ENCODE data around the gene PIK3AP1. TPM values are rescaled to one million over a fixed set of nuclear protein-coding genes. Genes with fewer than 3 reads are reported as not detected.

PIK3AP1 gene
- total RNA-seq, 1 experiment from 2014 or later, result 1.7 TPM

DNA sequence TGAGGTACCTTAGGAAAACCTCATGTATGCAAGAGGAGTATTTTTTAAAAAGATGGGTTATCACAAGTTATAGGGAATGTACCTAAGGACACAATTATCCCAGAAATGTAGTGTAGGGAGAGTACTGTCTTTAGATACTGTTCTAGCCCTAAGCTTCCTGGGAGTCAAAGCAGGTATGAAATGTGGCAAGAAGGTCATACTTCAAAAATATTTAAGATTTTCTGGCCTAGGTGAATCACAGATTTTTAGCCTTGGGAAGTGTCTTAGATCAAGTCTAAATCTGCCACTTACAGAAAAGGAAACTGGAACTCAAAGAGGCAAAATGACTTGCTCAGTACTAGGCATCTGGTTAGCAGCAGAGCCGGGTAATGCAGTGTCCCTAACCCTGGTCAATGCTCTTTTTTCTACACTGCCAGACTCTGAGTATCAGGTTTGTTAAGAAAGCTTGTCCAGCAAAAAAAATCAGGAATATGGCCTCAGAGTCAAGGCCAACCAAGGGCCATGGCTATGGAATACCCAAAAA lies 13.9 kb downstream of the PIK3AP1 start:
- Histone ChIP-seq H4K20me1 (ENCODE audit: control insufficient read depth, insufficient read depth, insufficient read length) (no peaks in the 10 kb centered on the region), H3K14ac (ENCODE audit: insufficient read depth, low read length) (no peak overlapping the region), H3K79me2 (ENCODE audit: insufficient read depth, low read length) (no peaks in the 10 kb centered on the region), H3K4me2 (ENCODE audit: insufficient read depth, insufficient read length, low read length) (no peak overlapping the region), H3K18ac (ENCODE audit: insufficient read length, low read depth, low read length) (no peak overlapping the region), H2AFZ (ENCODE audit: low read length) (no peak overlapping the region), H3K79me1 (ENCODE audit: insufficient read depth, low read depth, low read length, poor library complexity, severe bottlenecking) (no peaks in the 10 kb centered on the region), H3K9me3 (ENCODE audit: control insufficient read depth, low read depth, low read length) (no peaks in the 10 kb centered on the region), H4K8ac (replicated peaks; ENCODE audit: insufficient read length, low read depth, low read length) (no peak overlapping the region), H3K9ac (ENCODE audit: extremely low read depth, insufficient read length, low read length) (no peak overlapping the region), H2BK120ac (ENCODE audit: low read depth, low read length, poor library complexity, severe bottlenecking) (no peak overlapping the region), H3K4me1 (ENCODE audit: insufficient read depth, low read length) (no peaks in the 10 kb centered on the region), H2BK20ac (ENCODE audit: low read depth, low read length, poor library complexity, severe bottlenecking) (no peak overlapping the region), H2BK5ac (ENCODE audit: insufficient read length, low read length) (no peak overlapping the region), H2BK12ac (ENCODE audit: insufficient read length, low read depth, low read length) (no peak overlapping the region), H3K56ac (ENCODE audit: insufficient read length, low read depth, low read length) (no peak overlapping the region), H4K91ac (ENCODE audit: insufficient read length, low read depth, low read length) (no peak overlapping the region), H3K27me3 (ENCODE audit: insufficient read depth, low read length) (no peaks in the 10 kb centered on the region), H3K23me2 (ENCODE audit: insufficient read length, low read depth, low read length, poor library complexity, severe bottlenecking) (no peaks in the 10 kb centered on the region), H3K27ac (ENCODE audit: insufficient read length, low read depth, low read length) (no peak overlapping the region), H3K4ac (ENCODE audit: low read depth, low read length) (no peak overlapping the region), H2AK5ac (ENCODE audit: insufficient read length, low read length) (no peak overlapping the region), H3K23ac (ENCODE audit: insufficient read length, low read depth, low read length) (no peak overlapping the region), H4K5ac (ENCODE audit: insufficient read length, low read depth, low read length) (no peak overlapping the region), H2BK15ac (ENCODE audit: low read depth, low read length) (no peak overlapping the region), H3T11ph (ENCODE audit: low read length) (no peak overlapping the region)
- WGBS (ENCODE audit: extremely low coverage, insufficient read length, low lambda C conversion rate), result no CpG with 5 or more reads among the region's 1 CpG
- no peak for DNase-seq
- no peaks in the 10 kb centered on the region for H3K27me3 Mint-ChIP-seq (ENCODE audit: low read depth)
- no peaks in the 10 kb centered on the region for H3K9me3 Mint-ChIP-seq
- TF ChIP-seq, protein P1, sequence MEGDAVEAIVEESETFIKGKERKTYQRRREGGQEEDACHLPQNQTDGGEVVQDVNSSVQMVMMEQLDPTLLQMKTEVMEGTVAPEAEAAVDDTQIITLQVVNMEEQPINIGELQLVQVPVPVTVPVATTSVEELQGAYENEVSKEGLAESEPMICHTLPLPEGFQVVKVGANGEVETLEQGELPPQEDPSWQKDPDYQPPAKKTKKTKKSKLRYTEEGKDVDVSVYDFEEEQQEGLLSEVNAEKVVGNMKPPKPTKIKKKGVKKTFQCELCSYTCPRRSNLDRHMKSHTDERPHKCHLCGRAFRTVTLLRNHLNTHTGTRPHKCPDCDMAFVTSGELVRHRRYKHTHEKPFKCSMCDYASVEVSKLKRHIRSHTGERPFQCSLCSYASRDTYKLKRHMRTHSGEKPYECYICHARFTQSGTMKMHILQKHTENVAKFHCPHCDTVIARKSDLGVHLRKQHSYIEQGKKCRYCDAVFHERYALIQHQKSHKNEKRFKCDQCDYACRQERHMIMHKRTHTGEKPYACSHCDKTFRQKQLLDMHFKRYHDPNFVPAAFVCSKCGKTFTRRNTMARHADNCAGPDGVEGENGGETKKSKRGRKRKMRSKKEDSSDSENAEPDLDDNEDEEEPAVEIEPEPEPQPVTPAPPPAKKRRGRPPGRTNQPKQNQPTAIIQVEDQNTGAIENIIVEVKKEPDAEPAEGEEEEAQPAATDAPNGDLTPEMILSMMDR (conservative IDR thresholded peaks at IDR 0.05), result no peak
- no peak overlapping the region for H3K4me3 Mint-ChIP-seq
- no peaks in the 10 kb centered on the region; a peak in 1 of 7 replicates for H3K36me3 Mint-ChIP-seq (ENCODE audit: insufficient read depth in 1 of 3, low read depth in 3 of 3)
- H3K27ac Mint-ChIP-seq, result no peak overlapping the region
- no peaks in the 10 kb centered on the region for H3K4me1 Mint-ChIP-seq

Measured in H9 (cell line).